Stimulated activated naive CD8-positive, alpha-beta T cell treated with anti-CD3 and anti-CD28 coated beads, Interleukin-15, Interleukin-2, amounts not matched to agents 100 U/mL and 50 U/mL, for 24 hours (primary cell): ENCODE results near the gene TECTB.

Experiments
- ATAC-seq: fragments of 150-1000 bp; cut with Tn5 transposase; one replicate; pipeline ENCODE4 v1.10.0; 2021
- DNase-seq: peaks from one replicate; pipeline ENCODE4 v3.0.0; 2021

The TECTB gene

DNA sequence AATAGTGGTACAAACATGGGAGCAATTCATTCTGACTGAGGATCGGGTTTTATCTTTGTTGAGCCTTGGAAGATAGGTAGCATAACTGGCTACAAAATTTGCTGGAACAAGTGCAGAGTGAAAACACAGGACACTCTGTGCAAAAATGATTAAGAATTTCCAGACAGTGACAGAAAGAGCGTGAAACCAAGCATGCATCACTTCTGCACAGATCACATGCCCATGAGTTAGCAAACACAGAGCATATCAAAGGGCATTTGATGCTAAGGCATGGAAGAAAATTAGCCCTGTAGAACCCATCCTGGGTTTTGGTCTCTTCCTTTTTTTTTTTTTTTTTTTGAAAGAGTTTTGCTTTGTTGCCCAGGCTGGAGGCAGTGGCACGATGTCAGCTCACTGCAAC, 28.3 kb downstream of the TECTB start:
- no peak for DNase-seq
- no peak for ATAC-seq

DNA sequence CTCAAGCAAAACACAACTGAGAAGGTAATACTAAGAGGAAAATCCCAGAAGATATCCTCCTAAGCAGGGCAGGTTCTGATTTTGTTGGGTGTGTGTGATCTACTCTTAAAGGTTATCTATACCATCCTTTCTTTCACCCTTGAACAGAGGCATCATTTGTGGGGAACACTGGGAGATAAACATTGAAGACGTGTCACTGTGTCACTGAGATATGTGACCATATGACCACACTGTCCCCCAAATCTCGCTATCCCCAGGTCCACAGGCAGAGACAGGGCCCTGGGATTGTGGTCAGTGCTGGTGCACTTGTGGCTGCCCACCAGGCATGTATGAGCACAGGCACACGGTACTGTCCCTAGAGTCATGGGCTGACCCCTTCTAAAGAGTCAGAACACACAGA, 30.0 kb downstream of the TECTB start:
- ATAC-seq: no peak

DNA sequence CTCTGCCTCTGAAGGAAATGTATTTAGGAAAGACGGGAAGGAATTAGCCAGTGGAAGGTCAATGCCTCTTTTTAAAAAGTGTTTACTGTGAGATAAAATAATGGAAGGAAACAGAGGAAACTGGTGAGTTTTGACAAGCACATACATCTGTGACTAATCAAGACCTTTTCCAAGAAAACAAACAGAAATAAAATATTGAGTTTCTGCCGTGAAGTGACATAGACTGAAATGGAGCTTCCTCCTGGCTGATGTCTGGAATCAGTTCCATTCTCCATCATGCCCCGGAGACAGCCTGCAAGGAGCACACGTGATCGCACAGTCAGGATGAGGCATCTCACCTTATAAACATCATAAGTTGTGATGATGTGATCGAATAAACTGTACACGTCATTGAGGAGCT, 30.7 kb downstream of the TECTB start:
- ATAC-seq (no peak), DNase-seq (no peak)

More for the DNA sequence above, 30.0 kb downstream of the TECTB start:
- no peak for DNase-seq

DNA sequence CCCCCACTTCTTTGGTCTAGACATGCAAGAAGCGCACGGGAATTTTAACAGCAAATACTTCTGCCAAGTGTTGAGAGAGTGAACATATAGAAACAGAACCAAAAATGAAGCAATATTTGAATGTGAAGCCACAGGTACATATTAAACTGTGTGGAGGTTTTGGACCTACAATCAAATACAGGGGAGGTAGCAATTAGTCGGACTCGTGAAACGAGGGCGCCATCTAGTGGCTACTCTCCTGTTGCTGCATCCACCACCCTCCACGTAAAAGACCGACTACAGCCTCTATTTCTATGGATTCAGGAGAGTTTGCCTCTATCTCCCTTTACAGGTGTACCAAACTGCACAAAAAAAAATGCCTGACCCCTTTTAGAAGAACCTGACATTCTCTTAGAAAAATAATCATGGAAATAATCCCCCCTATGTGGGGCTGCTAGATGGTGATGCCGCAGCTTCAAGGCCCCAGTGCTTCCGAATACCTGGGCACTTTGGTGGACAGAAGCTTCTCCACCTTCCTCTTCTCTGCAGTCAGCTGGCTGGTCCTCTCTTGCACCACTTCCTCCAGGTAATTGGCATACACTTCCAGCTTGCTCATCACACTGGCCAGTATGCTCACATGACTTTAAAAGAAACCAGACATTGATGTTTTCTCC, 31.7 kb downstream of the TECTB start:
- ATAC-seq (peak; percentile 84), DNase-seq (peak; percentile 84)

DNA sequence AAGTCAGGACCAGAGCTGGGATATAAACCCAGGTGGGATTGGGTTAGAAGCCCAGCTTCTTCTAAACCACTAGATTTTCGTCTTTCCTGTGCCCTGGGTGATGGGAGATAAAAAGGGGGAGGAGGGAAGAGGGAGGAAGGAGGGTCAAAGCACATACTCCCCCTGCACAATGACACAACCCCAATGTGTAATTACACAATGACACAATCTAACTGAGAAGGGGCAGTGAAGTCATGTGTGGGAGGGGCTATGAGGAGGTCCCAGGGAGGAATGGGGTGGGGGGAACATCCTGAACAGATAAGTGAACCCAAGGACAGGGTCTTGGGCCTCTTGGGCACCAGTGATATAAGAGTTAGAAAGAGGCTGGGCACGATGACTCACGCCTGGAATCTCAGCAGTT, 44.5 kb downstream of the TECTB start:
- no peak for DNase-seq

DNA sequence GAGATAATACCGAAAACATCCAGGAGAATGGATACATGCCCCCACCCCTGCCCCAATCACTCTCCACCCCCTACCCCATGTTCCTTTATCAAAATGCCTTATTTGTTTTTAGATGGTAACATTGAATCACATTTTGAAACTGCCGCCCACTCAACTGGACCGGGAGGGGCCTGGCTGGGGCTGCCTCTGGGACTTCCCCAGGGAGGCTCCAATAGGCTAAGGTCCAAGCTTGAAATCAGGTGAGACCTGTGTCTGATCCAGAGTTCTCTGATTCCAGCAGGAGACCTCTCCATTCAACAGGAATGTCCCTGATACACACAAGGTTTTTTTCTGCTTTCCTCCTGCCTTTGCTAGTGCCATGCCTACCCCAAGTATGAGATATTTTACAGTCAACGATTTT, 47.0 kb downstream of the TECTB start:
- ATAC-seq: no peak
- DNase-seq: peak; percentile 36

More for the DNA sequence above, 44.5 kb downstream of the TECTB start:
- ATAC-seq: no peak

DNA sequence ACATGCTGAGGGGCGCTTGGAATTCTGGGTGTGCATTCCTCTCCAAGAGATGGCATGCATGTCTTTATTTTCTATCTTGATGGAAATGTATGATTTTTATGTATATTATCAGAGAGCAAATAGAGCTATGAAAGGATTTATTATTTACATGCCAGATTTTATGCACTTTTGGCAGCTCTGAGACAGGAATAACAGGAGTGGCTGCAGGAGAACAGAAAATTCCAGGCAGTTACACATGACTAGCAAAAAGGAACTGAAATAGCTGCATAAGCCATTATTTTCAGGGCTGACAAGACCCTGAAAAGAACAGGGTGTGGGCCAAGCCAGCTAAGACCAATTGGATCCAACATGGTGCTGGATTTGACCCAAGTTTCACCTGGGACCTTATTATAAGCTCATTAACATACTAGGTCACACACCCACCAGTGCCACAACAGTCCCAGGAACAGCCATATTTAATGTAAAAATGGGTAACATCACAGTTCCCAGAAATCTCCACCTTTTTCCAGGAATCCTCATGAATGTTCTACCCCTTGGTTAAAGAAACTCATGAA, 47.5 kb downstream of the TECTB start:
- DNase-seq (no peak), ATAC-seq (no peak)

DNA sequence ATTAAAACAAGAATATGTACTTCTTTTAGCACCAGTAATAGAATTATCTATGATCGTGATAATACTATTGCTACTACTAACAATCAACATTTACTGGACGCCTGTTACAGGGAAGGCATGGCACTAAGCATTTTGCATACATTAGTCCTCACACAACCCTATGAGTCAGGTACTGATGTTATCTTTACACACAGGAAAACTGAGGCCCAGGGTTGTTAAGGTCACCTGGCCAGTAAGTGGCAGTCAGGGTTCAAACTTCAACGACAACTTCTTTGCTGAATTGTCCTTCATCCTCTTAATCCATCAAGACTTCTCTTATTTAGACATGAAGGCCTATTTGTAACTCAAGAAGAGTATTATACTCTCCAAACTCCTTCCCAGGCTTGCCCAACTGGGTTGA, 48.8 kb downstream of the TECTB start:
- no peak for DNase-seq
- peak; percentile 38 for ATAC-seq

DNA sequence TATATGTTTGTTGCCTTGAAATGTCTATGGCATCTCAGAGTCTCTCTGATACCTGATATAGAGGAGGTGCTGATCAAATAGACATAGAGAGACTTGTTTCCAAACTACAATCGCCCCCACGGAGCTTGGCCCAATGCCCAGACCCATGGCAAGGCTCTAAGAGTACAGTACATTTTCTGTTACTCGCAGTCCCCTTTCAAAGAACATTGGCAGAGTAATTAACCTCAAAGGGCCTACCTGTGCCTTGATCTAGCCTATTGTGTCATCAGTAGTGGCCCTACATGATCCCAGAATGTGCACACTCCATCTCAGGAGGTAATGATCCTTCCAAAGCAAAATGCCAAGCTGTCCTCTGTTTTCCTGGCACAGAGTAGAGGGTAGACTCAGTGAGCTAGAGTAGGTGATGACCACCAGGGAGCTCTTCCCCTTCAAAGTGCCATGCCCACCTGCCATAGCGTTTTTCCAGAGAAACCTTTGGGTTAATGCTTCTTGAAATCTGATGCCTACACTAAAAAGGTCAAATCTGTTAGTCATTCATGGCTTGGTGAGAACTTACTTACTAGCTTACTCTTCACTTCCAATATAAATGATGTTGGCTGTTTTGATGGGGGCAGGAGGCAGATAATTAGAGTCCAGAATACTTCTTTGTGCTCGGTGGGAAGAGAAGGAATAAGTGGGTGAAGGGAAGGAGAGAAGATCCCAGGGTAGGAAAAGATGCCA, 49.5 kb downstream of the TECTB start:
- DNase-seq: peak; percentile 24
- peak; percentile 62 for ATAC-seq

DNA sequence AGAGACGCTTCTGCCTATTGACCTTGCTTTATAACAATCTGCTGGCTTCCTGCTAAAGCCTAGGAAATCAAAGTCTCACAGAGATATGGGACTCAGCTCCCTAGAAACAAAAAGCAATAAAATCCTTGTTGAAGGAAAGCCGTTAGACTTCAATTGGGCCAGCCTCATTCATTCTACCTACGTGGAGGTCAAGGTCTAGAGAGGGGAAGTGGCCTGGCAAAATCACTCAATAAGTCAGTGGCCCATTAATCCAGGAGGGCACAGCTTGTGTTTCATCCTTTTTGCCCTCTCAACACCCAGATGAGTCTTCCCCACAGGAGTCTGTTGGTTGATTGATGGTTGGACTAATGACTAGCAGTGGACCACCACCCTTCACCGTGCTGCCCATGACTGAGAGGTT, 50.3 kb downstream of the TECTB start:
- ATAC-seq (no peak), DNase-seq (no peak)

DNA sequence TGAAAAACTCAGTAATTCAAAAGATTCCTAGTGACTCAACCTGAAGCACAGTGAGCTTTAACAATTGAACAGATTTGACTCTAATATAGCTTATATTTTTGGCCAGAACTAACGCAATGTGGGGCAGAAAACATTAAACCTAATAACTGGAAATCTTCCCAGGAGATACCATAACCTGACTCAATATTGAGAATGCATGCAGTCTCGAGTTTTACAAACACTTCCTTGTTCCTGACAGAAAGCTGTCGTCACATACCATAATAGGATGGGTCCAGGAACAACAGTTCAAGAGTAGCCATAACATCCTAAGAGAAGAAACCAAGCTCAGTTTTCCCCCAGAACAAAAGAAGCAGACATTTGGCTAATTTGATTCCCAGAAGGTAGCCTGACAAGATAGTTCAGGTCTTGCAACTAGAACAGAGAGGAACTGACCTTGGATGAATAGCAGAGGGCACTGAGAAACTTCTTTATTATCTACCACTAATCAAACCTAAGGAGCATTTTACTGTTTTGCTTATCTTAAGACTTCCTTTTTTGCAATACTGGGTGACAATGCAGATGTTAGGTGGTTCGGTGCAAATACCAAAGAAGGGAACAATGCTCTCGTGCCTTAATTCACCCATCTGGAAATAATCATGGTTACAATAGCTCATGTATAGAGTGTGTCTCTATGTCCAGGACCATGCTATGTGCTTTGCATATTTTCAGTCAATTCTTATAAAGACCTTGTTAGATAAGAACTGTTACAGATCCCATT, 52.1 kb downstream of the TECTB start:
- DNase-seq (no peak), ATAC-seq (no peak)

DNA sequence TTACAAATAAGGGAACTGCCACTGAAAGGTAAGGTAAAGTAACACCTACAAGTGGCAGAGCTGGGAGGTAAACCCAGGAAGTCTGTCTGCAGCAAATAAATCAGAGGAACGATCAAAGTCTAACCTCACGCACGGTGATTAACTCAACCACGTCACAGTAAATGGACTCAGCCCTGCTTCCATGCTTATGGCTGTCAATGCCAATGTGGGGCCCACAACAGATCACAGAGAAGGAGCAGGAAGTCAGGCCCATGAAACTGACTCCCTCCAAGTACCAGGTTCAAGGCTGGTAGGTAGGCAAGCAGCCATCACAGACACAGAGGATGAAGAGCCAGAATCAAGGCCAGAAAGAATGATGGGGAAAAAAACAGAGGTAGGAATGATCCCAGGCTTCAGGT, 52.7 kb downstream of the TECTB start:
- DNase-seq (no peak), ATAC-seq (no peak)

DNA sequence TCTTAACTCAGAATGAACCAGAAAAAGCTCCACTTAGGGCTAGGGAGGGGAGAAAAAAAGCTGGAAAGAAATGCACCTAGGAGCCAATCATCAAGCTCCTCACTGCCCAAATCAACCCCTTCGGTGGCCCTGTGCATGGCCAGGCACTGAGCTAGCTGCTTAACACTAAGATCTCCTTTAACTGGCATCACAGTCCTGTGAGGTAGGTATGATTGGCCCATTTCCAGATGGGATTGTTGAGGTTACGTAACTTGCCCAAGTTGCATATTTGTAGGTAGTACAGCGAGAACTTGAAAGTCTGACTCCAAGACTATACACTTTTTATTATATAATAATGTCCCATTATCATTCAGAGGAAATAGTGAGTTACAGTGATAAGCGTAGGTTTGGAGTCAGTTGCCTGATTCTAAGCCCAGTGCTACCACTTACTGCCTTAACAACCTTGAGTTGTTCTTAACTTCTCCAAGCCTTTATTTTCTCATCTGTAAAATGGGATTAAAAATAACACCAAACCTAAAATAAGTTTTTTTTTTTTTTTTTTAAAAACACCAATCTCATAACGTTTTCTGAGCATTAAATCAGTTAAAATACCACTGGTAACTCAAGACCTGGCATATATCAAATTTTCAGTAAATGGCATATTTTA, 53.5 kb downstream of the TECTB start:
- no peak for ATAC-seq
- DNase-seq: no peak

DNA sequence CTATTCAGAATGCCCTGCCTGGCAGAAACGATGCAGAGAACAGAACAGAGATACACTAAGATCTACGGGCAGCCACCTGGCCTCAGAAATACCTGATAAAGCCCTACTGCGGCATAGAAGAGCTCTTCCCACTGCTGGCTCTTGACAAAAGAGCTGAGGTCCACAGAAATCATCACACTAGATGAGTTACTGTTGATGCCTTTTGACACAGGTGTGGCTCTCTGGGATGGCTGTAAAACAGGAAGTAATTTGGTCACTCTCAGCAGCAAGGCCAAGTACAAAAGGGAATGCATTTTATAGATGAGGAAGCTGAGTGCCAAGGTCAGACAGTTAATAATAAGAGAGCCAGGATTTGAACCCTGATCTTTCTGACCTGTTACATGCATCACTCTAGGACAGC, 55.8 kb downstream of the TECTB start:
- no peak for DNase-seq
- no peak for ATAC-seq

DNA sequence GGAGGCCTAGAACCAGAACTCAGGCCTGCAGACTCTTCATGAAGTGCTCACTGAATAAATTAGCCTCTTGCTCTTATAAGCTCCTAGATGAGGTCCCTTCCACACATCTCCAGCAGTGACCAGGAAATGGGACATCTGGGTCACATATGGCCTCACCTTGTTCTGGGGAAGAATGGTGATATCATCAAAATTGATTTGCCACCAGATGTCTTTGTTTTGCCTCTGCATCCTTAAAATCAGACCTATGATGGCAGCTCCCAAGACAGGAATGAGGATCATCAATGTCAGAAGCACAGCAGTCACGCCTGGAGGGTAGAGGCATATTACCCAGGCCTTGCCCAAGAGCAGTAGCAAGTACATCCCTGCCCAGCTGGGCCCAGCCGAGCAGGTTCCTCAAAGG, 57.4 kb downstream of the TECTB start:
- no peak for ATAC-seq
- DNase-seq: no peak

DNA sequence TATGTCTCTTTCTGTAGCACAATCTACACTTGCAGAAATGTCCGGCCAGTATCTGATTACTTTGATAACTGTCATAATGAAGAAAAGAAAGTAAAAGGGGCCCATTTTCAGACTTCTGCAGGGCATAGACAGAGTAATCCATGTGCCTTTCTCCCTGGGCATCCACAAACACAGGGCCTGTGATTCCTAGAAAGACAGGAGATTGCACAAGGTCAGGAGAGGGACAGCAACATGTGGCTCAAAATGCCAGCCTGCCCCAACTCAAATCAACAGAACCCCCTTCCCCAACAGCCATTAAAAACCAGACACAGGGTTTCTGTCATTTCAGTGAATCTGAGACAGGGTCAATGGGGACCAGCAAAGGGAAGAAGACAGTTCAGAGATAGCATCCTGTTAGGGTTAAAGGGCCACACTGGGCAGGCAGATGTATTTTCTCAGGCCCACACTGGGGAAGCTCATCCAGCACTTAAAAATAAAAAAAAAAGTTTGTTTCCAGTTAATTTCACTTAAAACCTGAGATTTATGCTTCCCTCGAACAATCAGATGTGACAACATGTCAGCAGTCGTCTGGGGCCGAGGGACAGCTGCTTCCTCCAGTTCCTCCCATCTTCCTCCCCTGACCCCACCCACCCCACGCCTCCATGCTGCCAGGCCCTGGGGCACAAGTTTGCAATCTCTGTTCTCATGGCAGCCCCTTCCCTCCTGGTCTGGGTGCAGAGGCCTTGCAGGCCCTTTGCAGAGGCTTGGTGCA, 60.0 kb downstream of the TECTB start:
- ATAC-seq (no peak), DNase-seq (no peak)

DNA sequence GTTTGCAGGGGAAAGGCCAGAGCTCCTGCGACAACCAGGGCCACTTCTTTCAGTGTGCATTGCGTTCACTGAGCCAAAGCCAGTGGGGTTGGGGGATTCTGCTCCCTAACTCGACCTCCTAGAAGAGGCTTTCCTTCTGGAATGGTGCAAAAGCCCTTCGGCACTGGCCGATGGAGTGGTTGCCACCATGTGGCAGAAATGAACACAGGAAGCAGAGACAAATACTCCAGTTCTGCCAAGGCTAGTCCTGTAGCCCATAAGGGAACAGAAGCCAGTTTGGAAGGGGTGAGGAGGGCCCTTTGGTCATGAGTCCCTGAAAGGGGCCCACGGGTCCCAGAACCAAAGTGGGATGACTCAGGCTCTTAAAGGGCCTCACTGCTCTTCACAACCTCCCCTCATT, 61.1 kb downstream of the TECTB start:
- no peak for DNase-seq
- ATAC-seq: no peak

DNA sequence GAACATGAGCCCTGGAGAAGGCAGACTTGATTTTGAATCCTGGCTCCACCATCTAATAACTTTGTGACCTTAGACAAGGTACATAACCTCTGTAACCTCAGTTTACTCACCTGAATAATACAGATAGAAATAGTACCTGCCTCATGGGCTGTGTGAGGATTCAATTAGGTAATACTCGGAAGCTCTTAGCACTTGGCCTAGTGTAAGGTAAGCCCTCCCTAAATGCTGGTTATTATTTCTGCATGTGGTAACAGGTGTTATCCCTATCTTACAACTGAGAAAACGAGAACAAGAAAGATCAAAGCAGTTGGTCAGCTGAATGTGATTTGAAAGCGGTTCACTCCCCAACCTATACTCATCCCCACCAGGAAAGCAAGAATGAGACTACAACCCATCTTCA, 62.0 kb downstream of the TECTB start:
- no peak for DNase-seq
- ATAC-seq: no peak

DNA sequence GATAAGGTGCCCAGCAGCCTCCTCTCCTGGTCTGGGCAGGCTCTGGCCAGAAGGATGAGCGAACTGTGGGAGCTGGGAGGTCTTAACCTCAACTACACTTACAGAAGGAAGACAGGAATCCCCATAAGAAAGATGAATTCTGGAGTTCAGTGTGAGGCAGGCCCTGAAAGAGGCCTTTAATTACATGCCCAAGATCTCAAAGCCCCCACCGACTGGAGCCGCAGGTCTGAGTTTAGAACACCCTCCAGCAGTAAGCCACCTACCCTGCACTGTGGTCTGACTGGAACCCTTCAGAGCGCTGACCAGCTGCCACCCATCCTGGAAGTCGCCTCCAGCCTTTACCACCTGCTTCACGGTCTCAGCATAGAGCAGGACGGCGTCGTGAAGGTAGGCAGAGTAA, 62.5 kb downstream of the TECTB start:
- no peak for ATAC-seq
- no peak for DNase-seq

DNA sequence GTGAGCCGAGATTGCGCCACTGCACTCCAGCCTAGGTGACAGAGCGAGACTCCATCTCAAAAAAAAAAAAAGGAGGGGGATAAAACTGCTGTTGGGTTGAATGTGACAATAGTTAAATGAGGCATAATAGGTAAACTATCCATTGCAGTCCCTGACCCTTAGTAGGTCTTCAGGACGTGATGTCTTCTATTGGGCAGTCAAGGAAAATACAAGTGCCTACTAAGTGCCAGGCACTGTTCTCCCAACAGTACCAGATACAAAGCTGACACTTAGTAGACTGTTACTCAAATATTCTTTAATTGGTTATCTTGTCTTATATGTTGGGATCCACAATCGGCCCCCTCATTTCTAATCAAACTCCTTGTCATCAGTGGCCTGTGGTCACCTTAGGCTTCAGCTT, 63.6 kb downstream of the TECTB start:
- ATAC-seq: no peak

DNA sequence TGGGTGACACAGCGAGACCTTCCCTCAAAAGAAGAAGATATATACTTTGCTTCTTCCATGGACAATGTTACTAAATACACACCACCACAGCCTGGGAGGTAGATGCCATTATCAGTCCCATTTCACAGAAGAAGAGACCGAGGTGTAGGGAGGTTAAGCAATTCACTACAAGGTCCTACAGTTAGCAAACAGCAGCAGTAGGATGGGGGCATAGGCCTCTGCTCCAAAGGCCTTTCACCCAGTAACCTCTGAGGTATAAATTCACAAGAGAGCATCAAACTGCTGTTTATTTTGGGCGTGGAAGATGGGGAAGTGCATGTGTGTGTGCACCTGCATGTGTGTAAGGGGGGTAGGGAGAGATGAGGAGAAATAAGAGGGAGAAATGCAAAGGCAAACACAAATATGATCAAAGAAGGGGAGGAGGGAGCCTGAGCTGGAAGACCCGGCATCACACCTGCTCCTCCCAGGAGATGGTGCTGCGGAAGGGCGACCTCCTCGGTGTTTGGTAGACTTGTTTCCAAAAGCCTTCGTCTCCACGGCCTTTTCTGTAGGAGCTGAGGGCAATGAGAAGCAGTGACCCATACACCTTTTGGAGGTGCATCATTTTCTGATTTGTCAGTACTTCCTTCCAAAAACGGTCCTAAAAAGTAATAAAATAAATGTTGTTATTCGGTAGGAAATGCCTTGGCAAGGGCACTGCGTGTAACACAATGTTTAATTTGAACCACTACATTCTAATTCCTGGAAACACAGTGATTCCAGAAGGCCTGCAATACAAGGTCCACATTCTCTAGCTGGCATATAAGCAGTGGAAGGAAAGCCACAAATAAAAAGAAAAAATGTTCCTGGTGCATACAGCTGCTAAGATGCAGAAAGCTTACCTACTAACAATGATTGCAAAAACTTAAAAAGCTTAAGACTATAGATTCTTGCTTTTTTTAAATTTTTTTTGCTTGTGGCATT, 64.8 kb downstream of the TECTB start:
- DNase-seq (no peak), ATAC-seq (no peak)

More for the DNA sequence above, 63.6 kb downstream of the TECTB start:
- no peak for DNase-seq
